ENCODE measurements around the gene DBR1. TPM values are rescaled to one million over a fixed set of nuclear protein-coding genes. Genes with fewer than 3 reads are reported as not detected.

Gene DBR1
- total RNA-seq = 11.4 and 16.0 TPM in 2 replicates

GRCh38 chr3:138174421-138175131, at the start of gene DBR1:
Gene DBR1, minus strand, starts transcription at chr3:138174921. Its CDS starts 126 bp downstream, at chr3:138174795.

DNA sequence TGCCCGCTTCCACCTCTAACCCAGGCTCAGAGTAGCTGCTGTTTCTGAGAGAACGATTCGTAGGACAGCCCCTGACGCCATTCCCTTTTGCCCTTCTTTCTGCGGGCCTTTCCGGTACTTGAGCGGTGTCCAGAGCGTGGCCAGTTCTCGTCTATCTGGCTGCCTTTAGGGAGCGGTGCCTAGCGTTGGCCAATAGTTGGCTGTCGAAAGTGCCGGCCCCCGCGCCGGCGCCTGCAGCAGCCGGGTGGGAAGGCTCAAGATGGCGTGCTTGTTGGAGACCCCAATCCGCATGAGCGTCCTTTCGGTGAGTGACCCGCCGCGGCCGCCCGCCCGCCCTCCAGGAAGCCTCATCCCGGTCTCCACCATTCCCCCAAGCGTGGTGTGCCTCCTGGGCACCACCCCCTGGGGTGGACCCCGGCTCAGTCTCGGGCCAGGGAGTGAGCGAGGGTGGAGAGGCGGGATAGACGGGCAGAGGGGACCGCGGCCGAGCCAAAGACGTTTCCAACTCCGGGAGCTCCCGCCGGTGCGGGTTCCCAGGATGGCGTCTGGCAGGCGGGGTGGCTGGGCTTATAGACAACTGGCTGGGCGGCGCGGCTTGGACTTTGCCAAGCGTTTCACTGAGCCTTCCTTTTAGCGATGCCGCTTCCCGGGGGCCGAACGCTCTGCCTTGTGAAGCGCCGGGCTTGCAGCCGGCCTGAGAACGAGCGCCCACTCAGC, 12.7 kb upstream of the DBR1 start, which contains the start of gene ARMC8:
Gene ARMC8, plus strand, starts transcription at position 6 of the 717 bp plus-strand sequence. Its CDS starts 254 bp downstream, at position 260.

GRCh38 chr3:138132239-138132638, 42.5 kb downstream of the DBR1 start, which contains the start of gene A4GNT:
Gene A4GNT, minus strand, starts transcription at chr3:138132390. Its CDS starts 1,134 bp downstream, at chr3:138131256.

GRCh38 chr3:138114988-138115971, 59.4 kb downstream of the DBR1 start, which contains the start of gene DZIP1L:
Gene DZIP1L, minus strand, starts transcription at chr3:138115608. Its CDS starts 11,637 bp downstream, at chr3:138103971.

Other genes with a start within 250 kb of the DBR1 start
- not detected in 2 replicates for gene CLDN18, start 164.8 kb downstream of the DBR1 start, total RNA-seq
- gene DZIP1L, start 59.3 kb downstream of the DBR1 start, total RNA-seq = 9.2 and 13.6 TPM in 2 replicates
- not detected in 2 replicates for gene A4GNT, start 42.5 kb downstream of the DBR1 start, total RNA-seq
- gene ARMC8, start 12.4 kb upstream of the DBR1 start, total RNA-seq = 36.7 and 39.4 TPM in 2 replicates
- gene NME9, start 154.9 kb upstream of the DBR1 start, total RNA-seq = not detected in 2 replicates
- gene MRAS, start 173.7 kb upstream of the DBR1 start, total RNA-seq = 15.0 and 15.6 TPM in 2 replicates